ENCODE measurements around the gene IQSEC1.
A peak's percentile ranks its signal among the peaks of the same experiment; 100 is the strongest.

IQSEC1 gene

DNA sequence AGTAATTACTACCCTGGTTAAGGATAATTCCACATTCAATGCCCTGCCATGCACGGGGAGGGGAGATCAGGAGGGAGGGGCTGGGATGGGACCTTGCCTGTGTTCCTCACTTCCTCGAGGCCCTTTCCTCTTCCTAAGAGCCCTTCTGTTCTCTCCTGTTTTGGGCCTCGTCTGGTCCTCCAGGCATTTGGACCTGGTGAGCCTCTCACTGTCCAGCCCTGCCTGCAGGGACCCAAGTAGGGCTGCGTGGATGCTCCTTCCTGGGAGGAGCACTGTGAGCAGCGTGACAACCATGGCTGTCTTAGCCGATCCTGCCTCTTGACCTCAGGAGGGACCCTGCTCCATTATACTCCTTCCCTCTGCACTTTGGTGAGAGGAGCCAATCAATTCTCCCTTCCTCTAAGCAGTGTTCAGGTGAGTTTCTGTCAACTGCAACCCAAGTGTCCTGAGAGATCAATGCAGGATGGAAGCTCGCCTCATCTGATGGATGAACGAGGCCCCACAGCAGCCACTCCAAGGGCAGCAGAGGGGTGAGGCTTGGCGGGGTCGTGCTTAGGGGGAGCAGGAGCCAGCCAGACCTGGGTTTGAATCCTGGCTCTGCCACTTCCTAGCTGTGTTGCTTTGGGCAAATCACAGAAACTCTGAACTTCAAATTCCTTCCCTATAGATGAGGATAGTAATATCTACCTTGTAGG lies 92.5 kb downstream of the IQSEC1 start:
- DNase-seq = no peak

DNA sequence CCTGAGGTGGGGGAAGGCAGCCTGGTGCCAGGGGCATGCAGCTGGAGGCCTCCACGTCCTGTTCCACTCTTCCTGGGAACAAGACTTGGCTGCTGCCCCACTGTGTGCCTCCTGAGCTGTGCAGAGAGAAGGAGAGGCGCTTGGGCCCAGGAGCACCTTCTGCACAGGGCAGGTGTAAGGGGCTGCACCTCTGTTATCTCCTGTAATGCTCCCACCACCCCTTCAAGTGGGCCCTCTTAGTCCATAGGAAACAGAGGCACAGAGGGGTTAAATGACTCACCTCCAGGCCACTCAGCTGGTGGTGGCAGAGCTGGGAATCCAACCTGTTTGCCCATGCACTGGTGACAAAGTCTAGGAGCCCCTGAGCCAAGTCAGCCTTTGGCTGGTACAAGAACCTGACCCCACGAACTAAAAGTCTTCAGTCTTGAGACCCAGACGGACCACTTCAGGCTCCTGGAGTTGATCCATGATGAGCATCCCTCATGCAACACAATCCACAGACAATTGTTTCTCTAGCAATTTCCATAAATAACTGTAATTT lies 93.2 kb downstream of the IQSEC1 start:
- no peak for DNase-seq

DNA sequence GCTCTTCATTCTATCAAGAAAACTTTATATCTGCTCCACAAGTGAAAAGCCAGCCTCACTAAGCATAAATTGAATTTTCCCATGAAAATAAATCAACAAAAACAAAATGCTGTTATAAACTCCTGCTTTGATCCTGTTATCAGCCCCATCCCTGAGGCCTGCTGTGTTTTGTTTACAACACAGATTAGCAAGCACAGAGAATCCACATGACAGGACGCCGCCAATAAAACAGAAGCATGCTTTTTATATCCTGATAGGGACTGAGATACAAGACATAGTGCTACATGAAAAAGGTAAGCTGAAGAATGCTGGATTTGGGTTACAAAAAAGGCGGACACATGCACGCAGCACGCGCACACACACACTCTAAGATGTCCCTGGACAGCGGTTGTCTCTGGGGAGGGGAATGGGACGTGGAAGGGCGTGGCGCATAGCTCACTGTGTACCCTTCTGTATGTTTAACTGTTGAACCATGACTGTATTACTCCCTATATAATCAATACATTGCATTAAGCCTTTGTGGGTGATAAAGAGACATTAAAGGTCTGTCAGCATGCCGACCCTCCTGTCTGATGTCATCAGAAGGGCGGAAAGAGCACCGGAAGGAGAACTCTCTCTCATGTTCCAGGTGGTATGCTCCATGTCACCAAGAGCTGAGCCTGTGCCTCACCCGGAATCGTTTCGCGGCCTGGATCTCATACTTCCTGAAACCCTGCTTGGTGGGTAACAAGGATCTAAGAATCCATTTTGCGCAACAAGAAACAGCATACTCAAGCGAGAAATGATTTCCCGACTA lies 93.9 kb downstream of the IQSEC1 start:
- no peak for DNase-seq

DNA sequence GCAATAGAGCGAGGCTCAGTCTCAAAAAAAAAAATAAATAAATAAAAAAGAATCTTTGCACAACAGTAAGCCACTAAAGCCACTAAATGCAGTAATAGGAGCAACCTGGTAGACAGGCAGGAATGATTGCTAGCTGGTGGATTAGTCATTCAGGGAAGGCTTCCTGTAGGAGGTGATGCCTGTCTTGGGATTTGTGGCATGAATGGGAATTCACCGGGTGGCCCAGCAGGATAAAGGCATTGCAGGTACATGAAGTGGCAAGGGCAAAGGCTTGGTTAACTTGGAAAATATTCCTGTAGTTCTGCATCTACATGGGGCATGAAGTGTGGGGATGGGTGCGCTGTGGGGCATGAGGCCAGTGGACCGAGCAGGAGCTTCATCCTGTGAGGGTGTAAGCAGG lies 94.5 kb downstream of the IQSEC1 start:
- no peak for DNase-seq

DNA sequence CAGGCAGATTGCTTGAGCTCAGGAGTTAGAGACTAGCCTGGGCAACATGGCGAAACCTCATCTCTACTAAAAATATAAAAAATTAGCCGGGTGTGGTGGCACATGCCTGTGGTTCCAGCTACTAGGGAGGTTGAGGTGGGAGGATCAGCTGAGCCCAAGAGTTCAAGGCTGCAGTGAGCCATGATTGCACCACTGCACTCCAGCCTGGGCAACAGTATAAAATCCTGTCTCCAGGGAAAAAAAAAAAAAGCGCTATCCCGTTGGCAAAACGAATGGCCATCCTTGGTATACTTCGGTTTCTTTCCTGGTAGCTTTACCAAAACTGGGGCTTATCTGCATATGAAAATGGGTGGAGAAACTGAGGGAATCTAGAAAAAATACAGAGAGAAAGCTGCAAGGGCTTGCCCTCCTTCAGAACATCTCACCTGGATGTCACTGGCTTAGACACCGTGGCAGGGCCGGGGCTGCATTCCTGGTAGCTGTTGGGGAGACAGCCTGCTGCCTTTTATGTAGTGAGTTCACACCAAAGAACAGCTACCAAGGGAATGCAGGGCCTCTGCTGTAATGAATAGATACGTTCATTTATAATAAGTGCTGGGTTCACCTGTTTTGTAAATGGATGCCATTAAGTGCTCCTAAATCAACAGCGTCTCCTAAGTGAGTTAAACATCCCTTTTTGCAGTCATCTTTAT lies 96.0 kb downstream of the IQSEC1 start:
- no peak for DNase-seq

DNA sequence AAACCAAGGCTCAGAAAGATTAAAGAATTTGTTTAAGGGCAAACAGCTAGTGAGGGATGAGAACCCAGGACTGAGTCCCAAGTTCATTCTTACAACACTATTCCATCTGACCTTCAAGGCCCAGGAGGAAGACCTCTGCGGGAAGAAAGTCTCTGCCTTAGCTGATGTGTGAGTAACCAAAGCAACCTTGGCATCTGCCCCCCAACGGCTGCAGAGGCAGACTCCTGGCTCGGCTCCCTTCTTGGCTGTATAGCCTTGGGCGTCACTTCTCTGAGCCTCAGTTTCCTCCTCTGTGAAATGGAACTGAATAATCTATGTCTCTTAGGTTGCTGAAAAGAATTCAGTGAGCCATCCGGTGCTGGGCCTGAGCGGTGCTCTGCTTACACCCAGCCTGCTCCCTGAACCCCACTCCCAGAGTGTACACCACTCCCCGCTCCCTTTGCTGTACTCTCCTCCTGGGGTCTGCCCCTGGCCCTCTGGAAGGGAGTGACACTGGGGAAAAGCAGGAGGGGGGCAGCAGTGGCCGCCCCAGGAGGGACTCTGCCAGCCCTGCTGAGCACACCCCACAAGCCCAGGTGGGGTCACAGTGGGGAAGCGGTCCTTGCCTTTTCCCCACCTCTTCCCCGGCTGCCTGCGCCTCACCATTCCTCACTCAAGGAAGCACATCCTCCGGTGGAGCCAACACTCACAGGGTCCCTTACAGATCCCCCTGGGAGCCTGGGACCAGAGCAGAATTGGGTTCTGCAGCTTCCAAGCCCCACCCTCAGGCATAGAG lies 97.3 kb downstream of the IQSEC1 start:
- no peak for DNase-seq

DNA sequence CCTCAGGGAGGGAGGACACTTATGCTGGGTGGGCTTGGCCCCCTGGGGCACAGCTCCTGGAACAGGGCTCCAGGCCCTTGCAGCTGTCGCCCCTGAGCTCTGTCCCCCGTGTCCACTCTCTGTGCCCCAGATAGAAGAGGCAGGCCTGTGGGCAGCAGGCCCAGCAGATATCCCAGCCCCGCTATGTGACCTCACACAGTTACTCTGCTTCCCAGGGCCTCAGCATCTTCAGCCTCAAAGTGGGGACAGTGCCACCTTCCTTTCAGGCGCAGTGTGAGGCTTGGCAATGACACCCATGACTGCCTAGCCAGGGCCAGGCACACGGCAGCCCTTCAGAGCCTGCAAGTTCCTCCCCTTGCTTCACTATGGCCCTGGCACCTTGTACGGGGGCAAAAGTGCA lies 98.4 kb downstream of the IQSEC1 start:
- DNase-seq = no peak

DNA sequence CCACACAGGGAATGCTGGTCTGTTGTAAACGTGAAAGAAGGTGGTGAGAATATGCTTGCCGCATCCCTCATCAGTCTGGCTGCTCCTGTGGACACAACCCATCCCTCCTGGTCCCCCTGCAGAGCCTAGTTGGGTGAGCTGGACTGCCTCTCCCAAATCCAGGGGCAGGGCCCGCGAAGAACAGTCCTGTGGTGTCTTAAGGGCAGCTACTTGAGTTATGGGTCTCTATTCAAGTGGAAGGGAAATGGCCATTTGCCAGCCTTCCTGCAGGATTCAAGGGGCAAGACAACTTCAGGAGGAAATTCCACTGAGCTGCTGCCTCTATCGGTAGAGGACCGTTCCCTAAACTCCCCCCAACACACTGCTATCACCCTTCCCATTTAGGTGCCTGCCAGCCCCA lies 98.9 kb downstream of the IQSEC1 start:
- no peak for DNase-seq

DNA sequence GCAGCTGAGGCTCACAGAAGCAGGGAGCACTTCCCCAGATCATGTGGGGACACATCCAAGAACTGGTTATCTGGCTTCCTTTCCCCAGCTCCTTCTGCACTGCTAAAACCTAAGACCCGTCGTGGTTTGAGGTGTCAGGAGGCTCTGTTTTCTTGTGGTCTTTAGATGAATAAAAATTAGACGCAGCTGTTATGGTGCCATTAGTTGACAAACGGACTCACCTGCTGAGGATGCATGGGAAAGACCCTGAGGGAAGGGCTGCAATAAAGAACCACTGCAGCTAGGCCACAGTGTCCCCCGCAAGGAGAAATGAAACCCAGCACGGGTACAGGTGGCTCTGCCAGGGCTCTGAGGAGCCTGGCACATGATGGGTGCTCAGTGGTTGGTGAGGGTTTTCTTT lies 99.4 kb downstream of the IQSEC1 start:
- DNase-seq = no peak

DNA sequence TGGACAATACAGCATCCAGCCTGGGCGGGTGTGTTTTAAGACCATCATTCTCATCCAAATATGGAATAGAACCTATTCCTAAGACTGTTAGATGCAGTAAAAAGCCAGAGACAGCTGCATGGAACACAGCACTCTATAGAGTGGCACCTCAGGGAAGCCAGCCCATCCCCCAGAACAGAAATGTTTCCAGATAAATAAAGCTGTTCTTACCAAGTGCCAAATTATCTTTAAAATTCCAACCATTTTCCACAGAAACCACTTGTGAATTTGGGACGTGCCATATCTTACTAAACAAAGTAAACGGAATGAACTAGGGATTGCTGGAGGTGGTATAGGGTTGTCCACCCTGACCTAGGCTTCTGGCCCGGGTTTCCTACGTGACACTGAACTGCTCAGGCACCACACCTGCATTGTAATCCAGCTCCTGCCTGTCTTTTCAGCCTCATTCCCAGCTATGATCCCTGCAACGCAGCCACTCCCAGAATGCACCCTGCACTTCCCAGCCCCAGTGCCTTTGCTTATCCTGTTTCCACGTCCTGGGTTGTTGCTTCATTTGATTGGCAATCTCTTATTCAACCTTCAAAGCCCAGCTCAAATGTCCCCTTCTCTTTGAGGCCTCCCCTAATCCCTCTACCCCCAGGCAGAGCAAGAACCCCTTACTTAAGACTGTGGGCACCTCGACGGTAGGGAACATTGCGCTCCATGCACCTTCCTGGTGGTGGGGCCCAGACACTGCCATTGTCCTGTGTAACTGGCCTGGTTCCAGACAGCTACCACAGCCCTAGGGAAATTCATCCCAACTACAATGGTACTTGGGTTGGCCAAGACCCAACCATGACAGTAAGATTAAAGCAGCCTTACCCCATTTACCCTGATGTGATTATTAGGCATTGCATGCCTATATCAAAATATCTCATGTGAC lies 100.2 kb downstream of the IQSEC1 start:
- DNase-seq = no peak

DNA sequence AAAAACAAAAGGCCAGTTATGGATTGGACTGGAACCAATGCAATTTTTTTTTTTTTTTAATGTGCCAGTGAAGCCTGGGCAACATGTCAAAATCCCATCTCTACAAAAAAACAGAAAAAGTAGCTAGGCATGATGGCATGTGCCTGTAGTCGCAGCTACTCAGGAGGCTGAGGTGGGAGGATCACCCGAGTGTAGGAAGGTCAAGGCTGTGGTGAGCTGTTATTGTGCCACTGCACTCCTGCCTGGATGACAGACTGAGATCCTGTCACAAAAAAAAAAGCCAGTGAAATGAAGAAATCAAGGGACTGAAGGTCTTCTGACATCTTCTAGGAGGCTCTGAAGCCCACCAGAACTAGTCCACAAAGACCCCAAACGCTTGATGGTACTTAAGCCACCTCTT lies 101.2 kb downstream of the IQSEC1 start:
- no peak for DNase-seq

DNA sequence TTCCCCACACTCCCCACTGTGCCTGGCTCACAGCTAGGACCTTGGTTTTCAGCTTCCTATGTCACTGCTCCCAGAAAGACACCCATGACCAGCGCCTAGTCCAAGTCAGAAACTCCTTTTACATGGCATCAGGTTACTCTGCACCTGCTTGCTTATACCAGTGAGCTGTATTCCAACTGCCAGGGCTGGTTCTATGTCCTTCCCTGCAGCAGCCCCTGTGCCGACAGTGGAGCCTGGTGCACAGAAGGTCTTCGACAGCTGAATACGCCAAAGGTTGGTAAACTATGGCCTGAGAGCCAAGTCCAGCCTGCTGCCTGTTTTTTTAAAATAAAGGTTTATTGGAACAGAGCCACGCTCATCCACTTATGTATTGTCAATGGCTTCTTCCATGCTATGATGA lies 102.5 kb downstream of the IQSEC1 start:
- DNase-seq = no peak

DNA sequence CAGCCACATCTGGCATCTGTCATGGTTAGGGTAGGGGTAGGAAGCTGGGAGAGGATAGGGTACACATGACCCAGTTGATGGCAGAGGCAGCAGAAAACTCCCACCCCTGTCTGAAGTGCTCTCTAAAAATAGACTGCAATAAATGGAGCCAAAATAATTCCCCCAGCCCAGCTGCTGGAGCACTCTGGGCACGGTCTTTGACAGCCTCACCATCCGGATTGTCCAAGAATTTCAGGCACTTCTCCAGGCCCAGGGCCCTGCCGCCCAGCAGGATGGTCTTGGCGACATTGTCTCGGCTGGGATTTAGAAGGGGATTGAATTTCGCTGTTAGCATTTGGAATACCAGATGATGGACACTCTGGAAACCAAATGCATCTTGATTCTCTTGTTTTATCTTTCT lies 103.7 kb downstream of the IQSEC1 start:
- no peak for DNase-seq

DNA sequence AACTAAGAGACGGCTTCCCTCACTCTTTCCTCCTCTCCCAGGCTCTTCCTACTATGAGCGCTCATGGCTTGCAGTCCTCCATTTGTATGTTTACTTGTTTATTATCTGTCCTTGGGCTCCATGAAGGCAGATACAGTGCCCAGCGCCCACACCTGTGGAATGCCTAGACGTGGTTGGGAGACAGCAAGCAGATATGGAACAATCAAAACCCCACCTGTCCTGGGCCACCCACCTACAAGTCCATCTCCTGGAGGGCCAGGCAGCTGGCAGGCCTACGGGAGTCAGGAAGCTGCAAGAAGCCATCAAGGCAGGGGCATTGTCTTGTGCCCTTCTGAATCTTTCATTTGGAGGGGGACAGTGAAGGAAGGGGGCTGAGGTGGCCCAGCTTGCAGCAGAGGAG lies 104.7 kb downstream of the IQSEC1 start:
- no peak for DNase-seq

DNA sequence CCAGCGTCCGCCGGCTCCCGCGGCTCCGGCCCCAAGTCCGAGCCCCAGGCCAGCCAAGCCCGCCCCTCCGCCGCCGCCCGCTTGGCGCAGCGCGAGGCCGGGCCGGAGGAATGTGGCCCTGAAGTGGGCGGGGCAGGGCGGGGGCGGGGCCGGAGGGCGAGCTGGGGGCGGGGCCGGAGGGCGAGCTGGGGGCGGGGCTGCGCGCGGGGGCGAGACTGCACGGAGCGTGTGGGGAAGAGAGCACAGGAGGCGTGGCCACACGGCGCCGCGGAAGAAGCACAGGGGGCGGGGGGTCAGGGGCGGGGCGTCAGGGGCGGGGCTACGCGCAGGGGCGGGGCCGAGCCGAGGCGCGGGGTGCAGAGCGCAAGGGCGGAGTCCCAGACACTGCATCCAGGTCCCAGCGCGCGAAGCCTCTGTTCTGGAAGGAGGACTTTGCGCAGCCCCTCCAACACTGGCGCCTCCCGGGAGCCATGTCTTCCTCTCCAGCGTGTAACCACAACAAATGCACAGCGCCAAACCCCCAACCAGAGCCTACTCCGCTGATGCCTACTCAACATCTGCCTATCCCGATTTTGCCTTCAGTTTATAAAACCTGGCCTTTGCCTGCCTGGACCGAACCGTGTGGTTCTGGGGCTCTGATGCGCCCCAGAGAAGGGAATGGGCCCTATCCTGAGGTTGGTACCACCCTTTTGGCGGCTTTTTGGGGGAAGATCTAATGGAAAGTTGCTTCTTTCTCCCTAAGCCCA lies 105.5 kb downstream of the IQSEC1 start:
- DNase-seq = peak; percentile 87

DNA sequence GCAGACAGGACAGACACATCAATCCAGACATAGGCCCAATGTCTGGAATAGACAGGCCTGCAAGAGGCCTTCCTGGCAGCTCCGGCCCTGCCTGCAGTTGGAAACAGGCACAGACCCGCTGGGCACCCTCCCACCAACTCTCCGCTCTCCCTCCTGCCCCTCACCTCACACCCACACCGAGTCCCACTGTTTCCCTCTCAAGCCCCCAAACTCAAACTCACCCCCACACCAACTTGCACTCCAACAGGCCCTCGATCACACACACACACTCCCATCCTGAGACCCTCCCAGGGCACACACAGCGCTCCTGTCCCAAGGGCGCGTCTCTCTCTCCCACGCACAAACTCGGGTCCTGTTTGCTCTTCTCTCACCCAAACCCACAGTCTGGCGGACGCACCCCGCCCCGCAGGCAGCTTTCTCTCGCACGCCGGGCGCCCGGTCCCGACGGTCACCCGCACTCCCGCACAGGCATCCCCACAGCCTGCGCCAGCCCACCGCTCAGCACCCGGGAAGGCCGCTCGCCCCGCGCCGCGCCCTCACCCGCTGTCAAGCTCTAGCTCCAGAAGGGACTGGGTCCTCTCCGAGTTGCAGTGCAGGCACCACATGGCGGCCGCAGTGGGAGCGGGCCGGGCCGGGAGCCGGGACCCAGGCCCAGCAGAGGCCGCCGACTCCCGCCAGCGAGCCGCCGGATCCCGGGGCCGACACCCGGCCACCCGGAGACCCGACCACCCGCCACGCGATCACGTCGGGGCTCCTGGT lies 106.2 kb downstream of the IQSEC1 start:
- DNase-seq = peak; percentile 22

DNA sequence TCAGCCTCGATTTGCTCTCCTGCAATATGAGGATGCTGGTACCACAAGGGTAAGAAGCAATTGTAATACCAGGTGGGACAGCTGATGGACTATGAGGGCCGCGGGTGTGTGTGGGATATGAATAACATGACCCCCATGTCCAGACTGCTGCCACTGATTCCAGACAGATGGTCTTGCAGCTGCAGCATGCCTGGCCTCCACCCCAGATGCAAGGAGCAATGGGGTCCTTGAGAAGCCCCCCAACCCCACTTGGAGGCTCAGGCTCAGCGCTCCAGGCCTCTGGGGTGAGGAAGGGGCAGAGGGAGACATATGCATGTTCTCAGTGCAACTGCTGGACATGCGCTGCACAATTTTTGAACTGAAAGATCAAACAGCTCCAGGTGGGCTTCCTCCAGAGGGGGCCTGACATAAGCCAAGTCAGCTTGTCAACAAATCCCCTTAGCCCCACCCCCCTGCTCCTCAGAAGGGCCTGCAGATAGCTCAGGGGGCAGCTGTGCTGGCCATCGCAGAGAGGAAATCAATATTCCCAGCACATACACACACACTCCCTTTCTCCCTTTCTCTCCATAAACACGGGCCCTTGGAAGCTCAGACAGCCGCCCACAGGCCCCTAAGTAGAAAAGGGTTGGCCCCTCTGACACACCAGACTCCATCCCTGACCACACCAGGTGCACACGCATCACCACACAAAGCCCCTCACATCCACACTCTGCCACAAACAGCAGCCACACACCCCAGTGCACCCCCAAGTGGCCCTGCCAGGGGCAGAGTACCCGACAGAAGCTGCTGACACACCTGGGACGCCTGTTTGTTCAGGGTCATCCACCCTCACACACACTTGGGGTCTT lies 107.0 kb downstream of the IQSEC1 start:
- no peak for DNase-seq

DNA sequence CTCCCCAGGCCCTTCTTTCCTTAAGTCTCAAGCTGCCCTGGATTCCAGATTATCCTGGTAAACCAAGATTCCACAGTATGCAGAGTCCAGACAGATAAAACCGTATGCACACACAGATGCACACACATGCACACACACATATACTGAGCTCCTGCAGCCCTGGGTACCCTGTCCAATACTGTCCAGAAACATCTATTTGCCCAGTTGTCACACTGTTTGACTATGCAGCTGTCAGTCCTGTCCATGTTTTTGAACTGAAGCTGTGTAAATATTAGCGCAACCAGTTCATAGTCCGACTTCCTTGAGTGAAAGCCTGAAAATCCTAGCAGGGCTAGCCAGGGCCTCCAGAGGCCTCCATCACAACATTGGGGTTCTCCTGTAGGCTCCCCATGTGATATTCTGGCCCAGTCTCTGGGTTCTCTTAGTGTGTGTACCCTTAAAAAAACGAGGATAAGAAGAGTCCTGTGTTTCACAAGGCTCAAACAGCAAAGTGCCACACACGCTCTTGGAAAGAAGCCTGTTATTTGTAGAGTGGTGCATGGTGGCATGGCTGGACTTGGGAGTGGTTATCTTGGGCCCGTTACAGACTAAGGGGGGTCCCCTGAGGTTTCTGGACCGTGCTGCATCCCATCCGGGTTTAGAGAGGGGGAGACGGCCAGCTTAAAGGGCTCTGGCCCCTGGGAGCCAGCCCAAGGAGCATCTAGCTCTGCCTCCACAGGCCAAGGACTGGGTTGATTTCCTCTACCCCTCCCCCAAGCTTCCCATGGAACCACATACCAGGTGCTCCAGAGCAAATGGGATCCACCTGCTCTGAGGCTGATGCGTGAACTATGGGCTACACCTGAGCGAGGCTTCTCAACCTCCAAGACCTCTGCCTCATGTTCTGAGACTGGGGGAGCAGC lies 108.3 kb downstream of the IQSEC1 start:
- no peak for DNase-seq

All from activated naive CD4-positive, alpha-beta T cell treated with Interleukin-2 at 50 U/mL for 16 hours (primary cell).